GM18511 (cell line): ENCODE measurements around the gene TCEAL1.
"Not testable (repeated sequence)": the region's sequence is repeated elsewhere in the genome, so short reads cannot be mapped to it uniquely, and the experiment has no call there.

ENCODE experiments used
- ATAC-seq: cut with Tn5 transposase; IDR thresholded peaks from one replicate; pipeline ENCODE4 v1.9.1; 2021; ENCODE audit warnings: mild to moderate bottlenecking, moderate library complexity; ENCODE audit not compliant: unreplicated experiment

Gene TCEAL1, protein sequence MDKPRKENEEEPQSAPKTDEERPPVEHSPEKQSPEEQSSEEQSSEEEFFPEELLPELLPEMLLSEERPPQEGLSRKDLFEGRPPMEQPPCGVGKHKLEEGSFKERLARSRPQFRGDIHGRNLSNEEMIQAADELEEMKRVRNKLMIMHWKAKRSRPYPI

DNA sequence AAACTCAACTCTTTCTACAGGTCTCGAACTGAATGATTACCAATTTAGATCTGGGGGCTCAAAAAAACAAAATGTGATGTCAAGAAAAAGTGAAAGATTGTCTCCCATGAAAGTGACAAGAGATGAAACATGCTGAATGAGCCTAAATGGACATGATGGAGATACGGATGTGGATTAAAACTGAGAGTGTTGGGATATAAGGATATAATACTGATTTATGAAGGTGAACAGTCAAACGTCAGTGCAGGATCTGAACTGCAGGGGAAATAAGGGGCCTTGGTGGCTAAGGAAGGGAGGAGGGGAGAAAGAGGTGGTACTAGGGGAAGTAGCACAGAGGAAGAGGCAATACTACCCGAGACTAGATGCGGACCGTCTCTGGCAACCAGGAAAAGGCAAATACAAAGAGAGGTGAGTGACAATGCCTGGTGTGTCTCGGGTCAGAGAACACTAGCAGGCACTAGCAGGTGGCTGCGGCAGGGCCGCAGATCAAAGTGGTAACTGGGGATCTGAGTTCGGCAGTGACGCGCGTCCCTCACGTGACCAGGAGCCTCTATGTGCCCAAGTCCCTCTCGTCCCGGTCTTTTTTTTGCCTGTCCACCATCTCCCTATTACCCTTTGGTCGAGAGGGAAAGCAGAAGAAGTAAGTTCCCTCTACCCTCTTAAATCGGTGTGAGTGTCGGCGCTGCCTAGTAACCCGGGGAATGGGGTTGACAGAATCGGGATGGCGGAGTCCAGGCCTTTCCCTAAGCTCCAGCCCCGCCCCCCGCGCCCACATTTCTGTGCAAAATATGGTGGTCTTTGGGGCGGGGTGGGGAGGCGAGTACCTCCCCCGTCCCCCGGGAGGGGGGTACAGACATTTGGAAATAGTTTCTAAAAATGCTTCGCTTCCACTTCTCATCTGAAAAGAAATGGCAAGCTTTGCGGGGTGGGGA lies at the start of gene TCEAL1:
Gene TCEAL1 (plus strand): TSS at position 590 of the 932 bp plus-strand sequence. CDS start 942 bp downstream, outside the sequence.
- ATAC-seq: peak; percentile 69

DNA sequence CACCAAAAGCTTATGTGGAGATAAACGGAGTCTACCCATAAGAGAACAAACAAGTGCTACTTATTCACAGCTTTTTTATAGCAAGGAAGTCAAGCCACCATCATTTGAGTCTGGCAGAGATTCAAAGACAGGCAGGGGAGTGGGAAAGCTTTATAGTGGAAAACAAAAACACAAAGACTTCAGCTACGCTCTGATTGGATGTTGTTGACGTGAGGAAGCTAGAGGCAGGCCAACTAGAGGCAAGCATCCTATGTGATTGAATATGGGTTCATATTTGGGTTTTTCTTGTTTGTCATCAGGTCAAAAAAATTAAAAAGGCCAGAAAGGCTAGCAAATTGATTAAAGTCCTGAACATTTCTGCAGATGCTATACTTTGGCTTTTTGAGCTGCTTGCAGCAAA lies 44.2 kb upstream of the TCEAL1 start:
- no peak for ATAC-seq

DNA sequence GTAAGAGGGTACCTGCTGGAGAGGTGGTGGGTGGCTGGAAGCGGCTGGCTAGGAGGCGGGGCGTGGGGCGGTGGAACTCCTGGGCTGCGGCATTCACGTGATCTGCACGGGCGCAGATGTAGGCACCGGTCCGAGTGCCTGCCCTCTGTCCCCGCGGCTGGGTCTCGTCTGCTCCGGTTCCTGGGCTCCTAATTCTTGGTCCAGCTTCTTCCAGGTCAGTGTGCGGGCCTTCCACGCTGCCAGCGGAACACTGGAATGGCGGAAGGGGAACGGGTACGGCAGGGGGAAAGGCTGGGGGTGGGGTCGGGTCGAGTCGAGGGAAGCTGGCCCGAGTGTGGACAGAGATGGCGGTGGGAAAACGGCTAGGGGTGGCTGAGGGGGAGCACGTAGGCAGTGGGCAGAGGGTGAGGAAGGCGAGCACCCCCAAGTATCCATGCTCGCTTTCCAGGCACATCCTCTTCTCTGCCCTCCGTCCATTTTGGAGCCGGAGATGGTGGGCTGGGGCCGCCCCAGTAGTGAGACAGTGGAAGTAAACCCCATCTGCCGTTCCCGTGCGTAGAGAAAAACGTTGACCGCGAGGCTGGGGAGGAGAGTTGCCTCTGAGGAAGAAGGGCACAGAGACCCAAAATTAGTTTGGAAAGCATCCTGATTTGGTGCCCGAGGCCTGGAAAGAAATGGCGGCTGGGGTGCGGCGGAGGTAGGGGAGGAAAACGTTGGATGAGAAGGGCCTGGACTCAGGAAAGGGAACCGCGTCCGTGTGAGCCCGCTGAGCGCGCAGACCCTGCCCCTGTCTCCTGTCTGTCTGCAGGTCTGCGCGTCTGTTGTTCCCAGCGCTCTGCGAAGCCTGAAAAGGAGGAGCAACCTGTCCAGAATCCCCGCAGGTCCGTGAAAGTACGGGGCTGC lies 43.1 kb upstream of the TCEAL1 start, which contains the start of gene TCEAL4:
Gene TCEAL4 (plus strand): TSS at position 105 of the 903 bp plus-strand sequence. CDS start 1,161 bp downstream, outside the sequence.
- ATAC-seq: peak; percentile 89

DNA sequence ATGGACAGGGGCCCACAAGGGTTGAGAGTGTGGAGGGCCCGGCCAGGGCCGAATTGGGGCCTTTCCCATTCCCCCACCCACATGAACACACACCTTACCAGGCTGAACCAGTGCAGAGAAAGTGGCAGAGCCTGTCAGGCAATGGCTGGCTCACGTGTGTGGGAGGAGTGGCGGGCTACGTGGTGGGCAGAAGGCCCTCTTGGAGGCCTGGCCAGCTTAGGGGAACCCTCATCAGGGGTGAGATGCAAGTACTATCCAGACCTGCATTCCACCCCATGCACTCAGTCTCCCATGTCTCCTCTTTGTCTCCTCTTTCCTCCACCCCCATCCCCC lies 42.5 kb upstream of the TCEAL1 start:
- peak; percentile 20 for ATAC-seq

DNA sequence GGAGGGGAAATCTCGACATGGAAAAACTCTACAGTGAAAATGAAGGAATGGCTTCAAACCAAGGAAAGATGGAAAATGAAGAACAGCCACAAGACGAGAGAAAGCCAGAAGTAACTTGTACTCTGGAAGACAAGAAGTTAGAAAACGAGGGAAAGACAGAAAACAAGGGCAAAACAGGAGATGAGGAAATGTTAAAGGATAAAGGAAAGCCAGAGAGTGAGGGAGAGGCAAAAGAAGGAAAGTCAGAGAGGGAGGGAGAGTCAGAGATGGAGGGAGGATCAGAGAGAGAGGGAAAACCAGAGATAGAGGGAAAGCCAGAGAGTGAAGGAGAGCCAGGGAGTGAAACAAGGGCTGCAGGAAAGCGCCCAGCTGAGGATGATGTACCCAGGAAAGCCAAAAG lies 42.1 kb upstream of the TCEAL1 start:
- no peak for ATAC-seq

DNA sequence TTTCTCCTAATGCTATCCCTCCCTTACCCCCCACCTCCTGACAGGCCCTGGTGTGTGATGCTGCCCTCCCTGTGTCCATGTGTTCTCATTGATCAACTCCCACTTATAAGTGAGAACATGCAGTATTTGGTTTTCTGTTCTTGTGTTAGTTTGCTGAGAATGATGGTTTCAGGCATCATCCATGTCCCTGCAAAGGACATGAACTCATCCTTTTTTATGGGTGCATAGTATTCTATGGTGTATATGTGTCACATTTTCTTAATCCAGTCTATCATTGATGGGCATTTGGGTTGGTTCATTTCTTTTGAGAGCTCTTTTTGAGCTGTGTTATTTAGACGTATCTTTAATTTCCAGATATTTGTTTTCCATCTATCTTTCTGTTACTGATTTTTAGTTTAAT lies 36.5 kb upstream of the TCEAL1 start:
- not testable (repeated sequence) for ATAC-seq

DNA sequence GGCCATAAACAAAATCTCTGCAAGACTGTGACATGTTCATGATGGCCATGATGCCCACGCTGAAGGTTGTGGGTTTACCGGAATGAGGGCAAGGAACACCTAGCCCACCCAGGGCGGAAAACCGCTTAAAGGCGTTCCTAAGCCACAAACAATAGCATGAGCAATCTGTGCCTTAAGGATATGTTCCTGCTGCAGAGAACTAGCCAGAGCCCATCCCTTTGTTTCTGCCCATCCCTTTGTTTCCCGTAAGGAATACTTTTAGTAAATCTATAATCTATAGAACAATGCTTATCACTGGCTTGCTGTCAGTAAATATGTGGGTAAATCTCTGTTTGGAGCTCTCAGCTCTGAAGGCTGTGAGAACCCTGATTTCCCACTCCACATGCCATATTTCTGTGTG lies 33.6 kb upstream of the TCEAL1 start:
- ATAC-seq: not testable (repeated sequence)

DNA sequence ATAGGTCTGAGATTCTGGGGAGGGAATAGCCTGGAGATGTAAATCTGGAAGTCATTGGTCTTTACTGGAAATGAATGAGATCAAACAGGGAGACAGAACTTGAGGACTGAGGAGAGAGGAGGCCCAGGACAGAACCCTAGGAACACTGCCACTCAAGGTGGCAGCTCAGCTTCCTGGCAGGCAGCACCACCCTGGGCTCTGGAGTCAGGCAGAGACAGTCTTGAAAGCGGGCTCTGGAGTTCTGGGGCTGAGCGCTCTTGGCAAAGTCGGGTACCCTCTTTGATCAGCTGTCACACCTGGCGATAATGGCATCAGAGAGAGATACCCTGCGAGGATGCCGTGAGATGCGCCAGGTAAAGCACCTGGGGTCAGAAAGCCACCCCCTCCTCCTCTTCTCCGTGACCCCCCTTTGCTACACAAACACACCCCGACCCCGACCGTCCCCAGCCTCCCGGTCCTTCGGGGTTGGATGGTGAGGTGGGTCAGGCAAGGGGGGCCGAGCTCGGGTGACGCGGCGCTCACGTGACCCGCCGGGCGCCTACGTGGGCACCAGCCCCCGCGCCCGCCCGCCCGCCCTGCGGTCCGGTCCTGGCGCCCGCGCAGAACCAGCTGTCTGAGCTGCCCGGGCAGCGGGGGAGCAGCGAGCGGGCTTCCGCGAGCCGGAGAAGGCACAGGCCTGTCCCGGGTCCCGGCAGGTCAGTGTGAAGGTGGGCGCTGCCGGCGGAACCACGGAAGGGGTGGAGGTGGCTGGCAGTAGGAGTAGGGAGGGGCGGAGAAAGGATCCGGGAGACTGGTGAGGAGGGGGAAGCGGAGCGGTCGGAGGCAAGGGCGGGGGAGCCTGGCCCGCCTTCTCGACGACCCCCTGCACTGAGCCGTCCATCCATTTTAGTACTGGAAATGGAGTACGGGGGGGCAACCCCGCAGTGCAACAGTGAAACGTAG lies 21.1 kb upstream of the TCEAL1 start, which contains the start of gene TCEAL3:
Gene TCEAL3 (plus strand): TSS at position 600 of the 942 bp plus-strand sequence. CDS start 1,102 bp downstream, outside the sequence.
- peak; percentile 84 for ATAC-seq

DNA sequence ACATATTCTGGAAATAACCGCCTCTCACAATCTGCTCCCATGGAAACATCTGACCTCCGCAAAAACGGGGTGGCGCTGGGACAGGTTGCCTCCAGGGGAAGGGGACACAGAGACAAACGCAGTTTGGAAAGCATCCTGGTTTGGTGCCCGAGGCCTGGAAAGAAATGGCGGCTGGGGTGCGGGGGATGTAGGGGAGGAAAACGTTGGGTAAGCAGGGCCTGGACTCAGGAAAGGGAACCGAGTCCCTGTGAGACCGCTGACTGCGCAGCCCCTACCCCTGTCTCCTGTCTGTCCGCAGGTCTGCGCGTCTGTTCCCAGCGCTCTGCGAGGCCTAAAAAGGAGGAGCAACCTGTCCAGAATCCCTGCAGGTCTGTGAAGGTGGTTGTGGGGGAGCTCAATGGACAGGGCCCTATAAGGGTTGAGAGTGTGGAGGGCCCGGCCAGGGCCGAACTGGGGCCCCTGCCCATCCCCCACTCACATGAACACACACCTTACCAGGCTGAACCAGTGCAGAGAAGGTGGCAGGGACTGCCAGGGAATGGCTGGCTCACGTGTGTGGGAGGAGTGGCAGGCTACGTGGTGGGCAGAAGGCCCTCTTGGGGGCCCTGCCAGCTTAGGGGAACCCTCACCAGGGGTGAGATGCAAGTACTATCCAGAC lies 20.3 kb upstream of the TCEAL1 start:
- peak; percentile 28 for ATAC-seq

DNA sequence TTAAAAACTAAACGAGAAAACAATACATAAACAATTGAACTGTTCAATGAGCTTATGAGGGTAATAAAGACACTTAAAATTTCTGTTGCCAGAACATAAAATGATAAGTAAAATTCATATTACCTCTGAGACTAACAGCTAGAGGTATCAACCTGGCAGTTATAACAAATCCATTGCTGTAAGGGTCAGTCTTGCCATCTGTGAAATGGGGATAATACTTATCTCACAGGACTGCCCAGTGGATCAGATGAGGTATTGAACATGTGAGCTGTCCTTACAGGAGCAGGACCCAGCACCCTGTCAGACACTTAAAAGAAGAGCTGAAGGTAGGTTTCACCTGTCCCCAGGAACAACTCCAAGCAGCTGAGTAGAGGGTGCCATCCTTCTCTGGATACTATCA lies 18.5 kb upstream of the TCEAL1 start:
- ATAC-seq: no peak

DNA sequence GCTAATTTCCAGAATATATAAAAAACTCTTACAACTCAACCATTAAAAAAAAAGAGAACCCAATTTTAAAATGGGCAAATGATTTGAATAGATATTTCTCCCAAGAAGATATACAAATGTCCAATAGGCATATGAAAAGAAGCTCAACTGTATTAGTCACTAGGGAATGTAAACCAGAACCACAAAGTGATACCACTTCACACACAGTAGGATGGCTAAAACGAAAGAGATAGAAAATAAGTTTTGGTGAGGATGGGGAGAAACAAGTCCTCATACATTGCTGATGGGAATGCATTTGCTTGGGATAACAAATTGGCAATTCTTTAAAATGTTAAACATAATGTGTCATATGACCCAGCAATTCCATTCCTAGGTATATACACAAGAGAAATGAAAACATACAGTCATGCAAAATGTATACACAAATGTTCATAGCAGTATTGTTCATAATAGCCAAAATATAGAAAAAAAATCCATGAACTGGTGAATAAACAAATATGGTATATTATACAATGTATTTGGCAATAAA lies 15.3 kb upstream of the TCEAL1 start:
- ATAC-seq: no peak

DNA sequence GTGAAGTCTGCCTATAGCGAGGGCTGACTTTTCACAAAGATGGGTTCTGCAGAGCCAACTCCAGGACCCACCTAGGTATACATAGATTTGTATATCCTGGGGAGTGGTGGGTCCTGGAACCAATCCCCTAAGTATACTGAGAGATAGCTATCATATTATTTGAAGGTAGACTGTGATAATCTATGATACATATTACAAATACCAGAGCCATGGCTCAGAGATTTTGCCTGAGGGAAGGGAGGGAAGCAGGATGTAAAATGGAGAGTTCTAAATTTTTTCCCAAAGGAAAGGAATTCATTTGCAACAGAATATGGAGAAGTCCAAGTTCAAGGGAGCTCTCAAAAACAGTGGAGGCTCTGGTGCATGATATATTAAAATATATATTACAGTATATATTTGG lies 13.8 kb upstream of the TCEAL1 start:
- ATAC-seq: no peak

DNA sequence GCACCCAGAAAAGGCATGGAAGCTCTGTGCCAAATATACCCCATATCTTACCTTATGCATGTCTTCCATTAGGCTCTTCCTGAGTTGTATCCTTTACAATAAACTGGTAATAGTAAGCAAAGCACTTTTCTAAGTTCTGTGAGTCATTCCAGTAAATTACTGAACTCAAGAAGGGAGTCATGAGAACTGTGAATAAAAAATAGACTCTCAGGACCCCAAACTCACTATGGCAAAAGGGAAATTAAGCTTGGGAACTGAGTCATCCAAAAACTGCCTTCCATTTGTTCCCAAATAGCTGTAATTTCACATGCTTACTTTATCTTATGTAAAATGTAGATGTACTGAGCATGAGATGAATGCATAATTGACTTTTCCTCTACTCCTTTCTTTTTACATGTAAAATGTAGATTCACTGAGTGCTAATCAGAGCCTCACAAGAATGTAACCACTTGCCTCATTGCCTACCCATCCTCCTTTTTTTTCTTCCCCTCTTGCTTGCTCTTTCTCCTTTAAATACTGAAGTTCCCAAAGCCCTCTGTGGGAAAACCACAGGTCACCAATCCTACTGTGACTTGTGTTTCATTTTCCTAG lies 12.9 kb upstream of the TCEAL1 start:
- ATAC-seq: no peak

DNA sequence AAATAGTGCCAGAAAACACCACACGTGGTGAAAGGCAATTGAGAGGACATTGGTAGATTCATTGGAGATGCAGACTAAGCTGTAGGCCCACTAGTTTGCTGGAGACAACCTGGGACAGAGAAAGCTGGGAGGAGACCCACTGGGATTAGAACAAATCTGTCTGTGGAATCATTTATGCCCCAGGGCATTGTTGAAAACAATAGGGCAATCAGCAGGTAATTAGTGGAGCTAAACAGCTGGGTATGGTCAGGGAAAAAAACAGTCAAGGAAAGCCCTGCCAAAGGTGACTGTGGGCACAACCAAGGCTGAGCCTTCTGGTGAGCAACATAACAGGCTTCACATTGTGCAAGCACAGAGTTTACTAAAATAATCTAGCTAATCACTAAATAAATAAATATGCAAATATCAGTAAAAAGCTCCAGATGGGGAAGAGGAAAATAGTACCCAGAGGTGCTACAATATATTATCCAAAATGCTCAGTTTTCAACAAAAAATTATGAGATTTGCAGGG lies 12.0 kb upstream of the TCEAL1 start:
- ATAC-seq: no peak

DNA sequence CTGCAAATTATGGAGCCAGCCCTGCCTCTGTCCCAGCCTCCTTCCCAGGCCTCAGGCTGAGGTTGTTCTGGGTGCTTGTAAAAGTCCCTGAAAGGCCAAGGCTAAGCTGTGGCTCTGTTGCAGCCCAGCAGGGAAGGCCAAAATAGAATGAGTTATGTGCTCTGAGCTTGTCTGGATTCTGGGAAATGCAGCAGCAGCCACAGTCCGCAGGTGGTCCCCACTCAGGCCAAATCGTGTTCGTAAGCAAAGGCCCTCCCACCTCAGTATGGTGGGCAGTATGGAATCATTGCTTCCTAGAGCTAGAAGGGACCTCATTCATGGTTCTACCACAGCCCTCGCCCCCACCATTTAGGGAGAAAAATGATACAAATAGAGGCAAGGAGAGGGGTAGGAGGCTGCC lies 4.7 kb upstream of the TCEAL1 start:
- ATAC-seq: no peak

DNA sequence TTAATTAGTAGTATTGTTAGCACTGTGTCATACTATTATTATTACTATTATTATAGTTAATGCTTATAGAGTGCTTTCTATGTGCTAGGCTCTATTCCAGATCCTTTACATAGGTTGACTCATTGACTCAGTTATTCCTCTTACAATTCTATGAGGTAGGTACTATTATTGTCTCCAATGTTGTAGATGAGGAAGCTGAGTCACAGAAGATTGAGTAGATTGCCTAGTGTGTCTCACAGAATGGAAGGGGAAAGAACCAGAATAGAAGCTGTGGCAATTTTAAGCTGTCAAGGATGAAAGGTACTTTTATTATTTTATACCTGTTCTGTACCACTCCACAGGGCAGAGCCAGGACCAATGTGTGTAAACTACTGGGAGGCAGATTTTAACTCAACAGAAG lies 1.9 kb upstream of the TCEAL1 start:
- ATAC-seq: no peak

DNA sequence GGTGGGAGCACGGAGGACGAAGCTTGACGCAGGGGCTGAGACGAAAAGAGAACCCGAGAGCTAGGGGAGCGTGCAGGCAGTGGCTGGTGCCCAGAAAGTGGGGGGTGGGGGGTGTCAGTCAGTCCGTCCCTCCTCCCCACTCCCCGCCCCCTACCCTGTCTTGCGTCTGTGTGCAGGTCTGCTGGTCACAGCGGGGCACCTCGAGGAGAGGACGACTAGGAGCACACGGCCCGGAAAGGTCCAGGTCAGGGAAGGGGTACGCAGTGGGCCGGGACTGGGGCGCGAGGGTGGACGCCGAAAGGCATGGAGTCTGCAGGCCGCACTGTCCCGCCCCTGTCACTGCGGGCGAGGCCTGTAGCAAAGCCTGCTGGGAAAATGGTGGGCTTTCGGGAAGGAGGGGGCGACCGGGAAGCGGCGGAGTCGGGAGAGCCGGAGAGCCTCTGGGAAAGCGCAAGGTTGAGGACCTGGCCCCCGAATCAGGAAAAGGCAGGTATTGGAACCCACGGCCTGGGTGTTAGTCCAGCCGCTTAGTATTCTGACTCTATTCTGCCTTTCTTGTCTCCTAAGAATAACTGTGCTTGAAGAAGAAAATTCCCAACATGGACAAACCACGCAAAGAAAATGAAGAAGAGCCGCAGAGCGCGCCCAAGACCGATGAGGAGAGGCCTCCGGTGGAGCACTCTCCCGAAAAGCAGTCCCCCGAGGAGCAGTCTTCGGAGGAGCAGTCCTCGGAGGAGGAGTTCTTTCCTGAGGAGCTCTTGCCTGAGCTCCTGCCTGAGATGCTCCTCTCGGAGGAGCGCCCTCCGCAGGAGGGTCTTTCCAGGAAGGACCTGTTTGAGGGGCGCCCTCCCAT lies 769 bp downstream of the TCEAL1 start:
- peak; percentile 52 for ATAC-seq

DNA sequence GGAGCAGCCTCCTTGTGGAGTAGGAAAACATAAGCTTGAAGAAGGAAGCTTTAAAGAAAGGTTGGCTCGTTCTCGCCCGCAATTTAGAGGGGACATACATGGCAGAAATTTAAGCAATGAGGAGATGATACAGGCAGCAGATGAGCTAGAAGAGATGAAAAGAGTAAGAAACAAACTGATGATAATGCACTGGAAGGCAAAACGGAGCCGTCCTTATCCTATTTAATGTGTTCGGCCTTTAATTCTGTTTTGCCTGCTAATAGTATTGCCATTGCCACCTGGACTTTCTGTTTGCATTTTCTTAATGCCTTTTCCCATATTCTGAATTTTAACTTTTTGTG lies 1.4 kb downstream of the TCEAL1 start:
- peak; percentile 4 for ATAC-seq
